HCT116 (cell line): Measurements from ENCODE around the gene DHRS7. TPM values are rescaled to one million over a fixed set of nuclear protein-coding genes. Genes with fewer than 3 reads are reported as not detected.

Experiments
- ATAC-seq: fragments of 200-7000 bp; cut with Tn5 transposase; 2 replicates; pipeline ENCODE4 v1.9.1; 2020; ENCODE audit warnings: mild to moderate bottlenecking, moderate library complexity
- BruUV-seq: library from RNA; stranded (reverse); fragments of 400-500 nt; replicated peaks from 2 replicates; lab custom pipeline; 2021; lab: Mats Ljungman, UMichigan
- CTCF ChIA-PET: fragments of 300-600 bp; sonication (Branson Sonifier 250); formaldehyde crosslinking; loops from one replicate; lab custom pipeline; 2021; ENCODE audit warnings: antibody characterized with exemption; lab: Charles Lee
- POLR2A ChIA-PET: fragments of 300-600, 350-600 bp; sonication (Branson Sonifier 250); formaldehyde crosslinking; loops from one replicate; lab custom pipeline; 2021; ENCODE audit warnings: antibody characterized with exemption; lab: Charles Lee
- RAD21 ChIA-PET, 2 experiments: fragments of 300-600 bp; sonication (Branson Sonifier 250); formaldehyde crosslinking; loops; one replicate each; lab custom pipeline; 2023; ENCODE audit warnings: low total read pairs in 2 of 2; ENCODE audit not compliant: uncharacterized antibody in 2 of 2, unreplicated experiment in 2 of 2, low non-redundant PET in 1 of 2; lab: Charles Lee
- DNase-seq: peaks from one replicate; pipeline ENCODE4 v3.0.0-alpha.2; 2010; ENCODE audit warnings: low read depth, low spot score
- H2AFZ ChIP-seq: fragments of 200-600 bp; shearing (Covaris generic), sonication (generic); 2 replicates; pipeline ENCODE4 v1.6.1; 2017; ENCODE audit warnings: low read depth, mixed run types, mixed read lengths, antibody characterized with exemption, low read length; ENCODE audit not compliant: poor library complexity, severe bottlenecking
- H3K27ac ChIP-seq: 2 replicates; pipeline ENCODE4 v1.5.1; 2012; ENCODE audit warnings: low read depth, low read length
- H3K27me3 ChIP-seq: fragments of 200-600 bp; sonication (generic); 2 replicates; pipeline ENCODE4 v1.6.1; 2016; ENCODE audit warnings: mixed run types, low read length, mixed read lengths; ENCODE audit not compliant: insufficient read depth
- H3K36me3 ChIP-seq, 2 experiments: fragments of 200-500 bp in 1 of 2; fragments of 200-600 bp in 1 of 2; sonication (Bioruptor generic) in 1 of 2; sonication (generic) in 1 of 2; 2 replicates each; pipeline versions ENCODE4 v1.5.1 to v1.6.1; 2014 to 2016; ENCODE audit warnings: low read length in 2 of 2, inconsistent platforms in 1 of 2, mixed read lengths in 1 of 2, mixed run types in 1 of 2; ENCODE audit not compliant: insufficient read depth in 2 of 2, control insufficient read depth in 1 of 2
- H3K4me1 ChIP-seq, 2 experiments: fragments of 200-600 bp in 1 of 2; sonication (generic) in 1 of 2; 2 replicates each; pipeline versions ENCODE4 v1.5.1 to v1.6.1; 2012 to 2017; ENCODE audit warnings: low read length in 2 of 2, inconsistent platforms in 1 of 2, mild to moderate bottlenecking in 1 of 2, mixed read lengths in 1 of 2, mixed run types in 1 of 2, moderate library complexity in 1 of 2; ENCODE audit not compliant: insufficient read depth in 2 of 2, control insufficient read depth in 1 of 2
- H3K4me2 ChIP-seq: fragments of 200-600 bp; sonication (generic); 2 replicates; pipeline ENCODE4 v1.6.1; 2017; ENCODE audit warnings: mixed run types, low read length, mixed read lengths
- H3K4me3 ChIP-seq, 2 experiments: fragments of 200-600 bp in 1 of 2; sonication (generic) in 1 of 2; replicated peaks in 1 of 2; 2 replicates each; pipeline ENCODE4 v1.5.1; 2011 to 2016; ENCODE audit warnings: low read length in 2 of 2, control low read depth in 1 of 2, low read depth in 1 of 2, mild to moderate bottlenecking in 1 of 2, mixed read lengths in 1 of 2, mixed run types in 1 of 2
- H3K79me2 ChIP-seq: fragments of 200-600 bp; sonication (generic); 2 replicates; pipeline ENCODE4 v1.6.1; 2017; ENCODE audit warnings: mild to moderate bottlenecking, mixed run types, low read length, moderate library complexity, mixed read lengths; ENCODE audit not compliant: insufficient read depth
- H3K9ac ChIP-seq: fragments of 200-600 bp; sonication (generic); 2 replicates; pipeline ENCODE4 v1.6.1; 2016; ENCODE audit warnings: low read length, mixed read lengths
- H3K9me2 ChIP-seq: fragments of 200-600 bp; sonication (generic), shearing (Covaris generic); 2 replicates; pipeline ENCODE4 v1.6.1; 2017; ENCODE audit warnings: mixed run types, mild to moderate bottlenecking, moderate library complexity; ENCODE audit not compliant: insufficient read depth
- H3K9me3 ChIP-seq, 2 experiments: fragments of 200-500 bp in 1 of 2; fragments of 200-600 bp in 1 of 2; sonication (Bioruptor generic) in 1 of 2; sonication (generic) in 1 of 2; 2 replicates each; pipeline ENCODE4 v1.6.1; 2014 to 2017; ENCODE audit warnings: low read length in 2 of 2, mixed read lengths in 2 of 2, inconsistent platforms in 1 of 2, low read depth in 1 of 2, mild to moderate bottlenecking in 1 of 2, mixed run types in 1 of 2, moderate library complexity in 1 of 2; ENCODE audit not compliant: control insufficient read depth in 1 of 2, insufficient read depth in 1 of 2
- H4K20me1 ChIP-seq: fragments of 200-600 bp; sonication (generic), shearing (Covaris generic); 2 replicates; pipeline ENCODE4 v1.6.1; 2017; ENCODE audit warnings: mixed run types, mild to moderate bottlenecking, moderate library complexity; ENCODE audit not compliant: insufficient read depth
- CBX3 ChIP-seq: IDR thresholded peaks from 2 replicates; pipeline ENCODE4 v1.6.1; 2012; ENCODE audit warnings: low read depth
- CEBPB ChIP-seq: IDR thresholded peaks from 2 replicates; pipeline ENCODE4 v1.6.1; 2012; ENCODE audit warnings: low read depth
- EGR1 ChIP-seq: IDR thresholded peaks from 2 replicates; pipeline ENCODE4 v1.6.1; 2012; ENCODE audit warnings: low read depth
- ELF1 ChIP-seq: IDR thresholded peaks from 2 replicates; pipeline ENCODE4 v1.6.1; 2012; ENCODE audit warnings: low read depth, borderline replicate concordance
- EZH2 ChIP-seq: fragments of 200-600 bp; sonication (generic); IDR thresholded peaks from 2 replicates; pipeline ENCODE4 v1.6.1; 2017; ENCODE audit warnings: antibody characterized with exemption, mixed run types
- EZH2phosphoT487 ChIP-seq: fragments of 200-600 bp; IDR thresholded peaks from 2 replicates; pipeline ENCODE4 v1.6.1; 2018; ENCODE audit warnings: antibody characterized with exemption, borderline replicate concordance
- FOSL1 ChIP-seq: IDR thresholded peaks from 2 replicates; pipeline ENCODE4 v1.6.1; 2012; ENCODE audit warnings: low read depth
- JUND ChIP-seq: IDR thresholded peaks from 2 replicates; pipeline ENCODE4 v1.6.1; 2012
- POLR2AphosphoS5 ChIP-seq: IDR thresholded peaks from 2 replicates; pipeline ENCODE4 v1.6.1; 2011; ENCODE audit warnings: mild to moderate bottlenecking, low read depth, low read length, moderate library complexity
- SIN3A ChIP-seq: IDR thresholded peaks from 2 replicates; pipeline ENCODE4 v1.6.1; 2012; ENCODE audit warnings: low read depth
- SP1 ChIP-seq: IDR thresholded peaks from 2 replicates; pipeline ENCODE4 v1.6.1; 2012; ENCODE audit warnings: low read depth
- SRF ChIP-seq: IDR thresholded peaks from 2 replicates; pipeline ENCODE4 v1.6.1; 2012; ENCODE audit warnings: low read depth
- TCF7L2 ChIP-seq: IDR thresholded peaks from 2 replicates; pipeline ENCODE4 v1.7.0; 2011; ENCODE audit warnings: borderline replicate concordance, inconsistent platforms; ENCODE audit not compliant: insufficient read depth, insufficient read length; ENCODE audit errors: extremely low read depth
- YY1 ChIP-seq: IDR thresholded peaks from 2 replicates; pipeline ENCODE4 v1.6.1; 2011; ENCODE audit warnings: low read length, low read depth, moderate library complexity, mild to moderate bottlenecking; ENCODE audit not compliant: insufficient replicate concordance; ENCODE audit errors: extremely low read depth
- intact Hi-C: fragments of 100-400 bp; cut with micrococcal nuclease; formaldehyde crosslinking; loops from 2 replicates; pipeline ENCODE4 v1.10.0; 2022
- total RNA-seq: library from RNA; stranded (reverse); gene quantifications from one replicate; pipeline ENCODE4 v1.2.1, GENCODE V29; 2021; ENCODE audit not compliant: unreplicated experiment
- TF ChIP-seq, protein P1 (sequence below): IDR thresholded peaks from 2 replicates; pipeline ENCODE4 v1.6.1; 2012; ENCODE audit warnings: low read depth

Gene DHRS7
- total RNA-seq, 1 experiment from 2014 or later = 43.8 TPM

DNA sequence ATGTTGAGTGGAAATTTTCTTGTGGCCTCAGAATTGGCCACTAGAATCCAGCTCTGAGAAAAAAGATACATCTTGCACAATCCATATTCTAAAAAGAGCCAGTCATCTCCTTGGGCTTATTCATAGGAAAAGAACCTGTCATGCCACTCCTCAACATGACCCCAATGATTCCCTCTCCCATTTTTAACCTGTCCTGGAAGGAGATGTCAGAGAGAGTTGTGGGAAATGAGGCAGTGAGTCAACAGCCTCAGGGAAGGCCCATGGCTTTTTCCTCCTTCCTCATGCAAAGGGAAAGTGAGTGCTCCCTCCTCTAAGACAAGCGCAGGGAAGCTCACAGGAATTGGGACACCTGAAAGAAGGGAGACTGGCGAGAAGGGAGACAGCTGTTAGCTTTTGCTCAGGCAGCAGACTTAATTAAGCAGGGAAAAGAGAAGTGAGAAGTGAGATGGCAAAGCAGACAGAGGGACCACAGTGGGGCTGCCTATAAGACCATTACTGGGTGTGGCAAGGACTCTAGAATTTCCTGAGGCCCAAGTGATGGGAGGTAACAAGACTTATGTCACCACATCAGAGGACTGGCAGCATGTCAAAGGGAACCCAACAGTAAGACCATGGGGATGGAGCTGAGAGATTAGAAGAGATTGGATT is 10.2 kb upstream of the DHRS7 start:
- Histone ChIP-seq H3K4me1 (peaks cover 0 to 18% of the 10 kb centered on the region in 2 experiments; a peak in 2 of 4 replicates), H3K9me2 (no peaks in the 10 kb centered on the region), H3K9me3 (0 out of 4 replicates have a peak, but pooled peaks cover 0 to 5% of the 10 kb centered on the region in 2 experiments), H3K27me3 (no peaks in the 10 kb centered on the region), H4K20me1 (no peaks in the 10 kb centered on the region), H3K9ac (no peak overlapping the region), H3K27ac (no peak overlapping the region), H3K4me3 (no peak overlapping the region), H3K4me2 (no peak overlapping the region), H2AFZ (no peak overlapping the region), H3K79me2 (no peaks in the 10 kb centered on the region), H3K36me3 (no peaks in the 10 kb centered on the region)
- ATAC-seq (no peak), DNase-seq (no peak)
- ChIA-PET CTCF (no interaction called here), POLR2A (no interaction called here), RAD21 (no interaction called here)
- intact Hi-C loops = no loop called here
- no peak for TF ChIP-seq CEBPB
- 0 out of 2 replicates have a peak, but pooled peaks have one; percentile 30 for TF ChIP-seq SP1
- no peak for TF ChIP-seq JUND
- no peak for TF ChIP-seq EGR1
- BruUV-seq = no TSS peak

DNA sequence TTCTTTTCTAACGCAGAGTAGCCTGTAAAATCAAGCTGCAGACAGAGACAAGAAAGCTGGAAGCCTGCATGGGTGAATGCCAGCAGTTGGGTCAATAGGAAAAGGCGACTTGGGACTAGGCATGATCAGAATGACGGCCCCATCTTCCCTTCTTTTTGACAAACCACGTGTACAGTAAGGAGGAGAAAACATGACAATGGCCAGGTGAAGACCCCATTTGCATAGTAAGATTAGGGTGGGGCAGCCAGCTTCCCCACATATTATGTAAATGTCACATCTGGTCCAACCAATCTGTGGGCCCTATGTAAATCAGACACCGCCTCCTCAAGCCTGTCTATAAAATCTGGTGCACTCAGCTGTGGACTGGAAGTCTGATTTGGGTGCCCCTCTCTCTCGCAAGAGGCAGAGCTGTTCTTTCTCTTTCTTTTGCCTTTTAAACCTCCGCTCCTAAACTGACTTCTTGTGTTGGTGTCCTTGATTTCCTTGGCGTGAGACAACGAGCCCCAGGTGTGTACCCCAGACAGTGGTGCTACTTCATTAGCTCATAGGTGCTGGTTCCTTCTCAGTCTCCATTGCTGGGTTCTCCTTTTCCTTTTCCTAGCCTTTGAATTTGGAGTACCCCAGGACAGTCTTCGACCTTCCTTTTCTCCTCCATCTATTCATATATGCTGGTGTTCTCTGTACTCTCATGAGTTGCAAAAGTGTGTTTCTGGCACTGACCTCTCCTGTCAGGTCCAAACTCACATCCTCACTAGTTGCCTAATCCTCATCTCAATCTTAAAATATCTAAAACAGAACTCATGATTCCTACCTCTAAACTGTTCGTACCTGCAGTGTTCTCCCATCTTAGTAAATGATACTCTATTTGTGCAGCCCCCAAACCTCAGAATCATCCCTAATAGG is 9.4 kb upstream of the DHRS7 start:
- no peak for ATAC-seq
- no peaks in the 10 kb centered on the region for H3K79me2 ChIP-seq
- RAD21 ChIA-PET = no interaction called here
- H3K9me2 ChIP-seq = no peaks in the 10 kb centered on the region
- H3K4me2 ChIP-seq = no peak overlapping the region
- no peak overlapping the region for H3K4me3 ChIP-seq
- BruUV-seq = no TSS peak
- H2AFZ ChIP-seq = no peak overlapping the region
- TF ChIP-seq, protein P1, sequence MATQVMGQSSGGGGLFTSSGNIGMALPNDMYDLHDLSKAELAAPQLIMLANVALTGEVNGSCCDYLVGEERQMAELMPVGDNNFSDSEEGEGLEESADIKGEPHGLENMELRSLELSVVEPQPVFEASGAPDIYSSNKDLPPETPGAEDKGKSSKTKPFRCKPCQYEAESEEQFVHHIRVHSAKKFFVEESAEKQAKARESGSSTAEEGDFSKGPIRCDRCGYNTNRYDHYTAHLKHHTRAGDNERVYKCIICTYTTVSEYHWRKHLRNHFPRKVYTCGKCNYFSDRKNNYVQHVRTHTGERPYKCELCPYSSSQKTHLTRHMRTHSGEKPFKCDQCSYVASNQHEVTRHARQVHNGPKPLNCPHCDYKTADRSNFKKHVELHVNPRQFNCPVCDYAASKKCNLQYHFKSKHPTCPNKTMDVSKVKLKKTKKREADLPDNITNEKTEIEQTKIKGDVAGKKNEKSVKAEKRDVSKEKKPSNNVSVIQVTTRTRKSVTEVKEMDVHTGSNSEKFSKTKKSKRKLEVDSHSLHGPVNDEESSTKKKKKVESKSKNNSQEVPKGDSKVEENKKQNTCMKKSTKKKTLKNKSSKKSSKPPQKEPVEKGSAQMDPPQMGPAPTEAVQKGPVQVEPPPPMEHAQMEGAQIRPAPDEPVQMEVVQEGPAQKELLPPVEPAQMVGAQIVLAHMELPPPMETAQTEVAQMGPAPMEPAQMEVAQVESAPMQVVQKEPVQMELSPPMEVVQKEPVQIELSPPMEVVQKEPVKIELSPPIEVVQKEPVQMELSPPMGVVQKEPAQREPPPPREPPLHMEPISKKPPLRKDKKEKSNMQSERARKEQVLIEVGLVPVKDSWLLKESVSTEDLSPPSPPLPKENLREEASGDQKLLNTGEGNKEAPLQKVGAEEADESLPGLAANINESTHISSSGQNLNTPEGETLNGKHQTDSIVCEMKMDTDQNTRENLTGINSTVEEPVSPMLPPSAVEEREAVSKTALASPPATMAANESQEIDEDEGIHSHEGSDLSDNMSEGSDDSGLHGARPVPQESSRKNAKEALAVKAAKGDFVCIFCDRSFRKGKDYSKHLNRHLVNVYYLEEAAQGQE = no peak
- TF ChIP-seq ELF1 (no peak), EZH2 (no peak), CEBPB (no peak), EZH2phosphoT487 (no peak), YY1 (no peak), TCF7L2 (no peak), FOSL1 (no peak), SIN3A (no peak), JUND (no peak), SRF (no peak), SP1 (no peak), POLR2AphosphoS5 (no peak), CBX3 (no peak)
- TF ChIP-seq, all 23 proteins: peak for 0
- Histone ChIP-seq H3K36me3 (no peaks in the 10 kb centered on the region), H3K9ac (no peak overlapping the region), H3K4me1 (peaks cover 0 to 15% of the 10 kb centered on the region in 2 experiments; a peak in 2 of 4 replicates), H4K20me1 (no peaks in the 10 kb centered on the region), H3K27ac (no peak overlapping the region), H3K27me3 (no peaks in the 10 kb centered on the region), H3K9me3 (0 out of 4 replicates have a peak, but pooled peaks cover 0 to 5% of the 10 kb centered on the region in 2 experiments)
- POLR2A ChIA-PET = no interaction called here
- no peak for DNase-seq
- intact Hi-C loops = no loop called here
- CTCF ChIA-PET = no interaction called here
